Sigmoid colon (tissue), 4 donors: ENCODE results near the gene FKTN.

ENCODE experiments used
- CTCF ChIP-seq, 4 experiments: fragments of 450-650 bp in 3 of 4; fragments of 200-600 bp in 1 of 4; IDR thresholded peaks; one replicate each; pipeline ENCODE4 v1.5.1; 2016 to 2019; ENCODE audit warnings: antibody characterized with exemption in 4 of 4, mild to moderate bottlenecking in 3 of 4, moderate library complexity in 2 of 4
- EP300 ChIP-seq, 4 donors: sonication (generic); formaldehyde crosslinking; IDR thresholded peaks; one replicate each; pipeline ENCODE4 v1.6.1; 2017; ENCODE audit warnings: antibody characterized with exemption in 4 of 4
- POLR2A ChIP-seq, 2 donors: fragments of 450-650 bp; IDR thresholded peaks; one replicate each; pipeline ENCODE4 v1.6.1; 2016; ENCODE audit warnings: antibody characterized with exemption in 2 of 2, mild to moderate bottlenecking in 2 of 2, moderate library complexity in 2 of 2
- POLR2AphosphoS5 ChIP-seq, 4 donors: sonication (generic); formaldehyde crosslinking; IDR thresholded peaks; one replicate each; pipeline ENCODE4 v1.6.1; 2017; ENCODE audit warnings: antibody characterized with exemption in 4 of 4

- TF ChIP-seq CTCF (IDR thresholded peaks at IDR 0.05) (no peak), POLR2A (IDR thresholded peaks at IDR 0.05) (no peak), POLR2AphosphoS5 (IDR thresholded peaks at IDR 0.05) (no peak), EP300 (IDR thresholded peaks at IDR 0.05) (no peak)
Observed at GRCh38 chr9:105508530-105508929, 49.4 kb upstream of the FKTN start.
